Stimulated activated effector memory CD8-positive, alpha-beta T cell treated with anti-CD3 and anti-CD28 coated beads, Interleukin-12 subunit alpha, Interleukin-12 subunit beta, amount 100 ng/mL, for 72 hours (primary cell): Measurements from ENCODE around the gene ATP6V0D1.
"Not testable (repeated sequence)": the region's sequence is repeated elsewhere in the genome, so short reads cannot be mapped to it uniquely, and the experiment has no call there.

ENCODE experiments used
- ATAC-seq: fragments of 150-1000 bp; cut with Tn5 transposase; 2 replicates; pipeline ENCODE4 v1.10.0; 2021
- DNase-seq, 2 donors: peaks; one replicate each; pipeline ENCODE4 v3.0.0; 2021 to 2022; ENCODE audit warnings: low spot score in 2 of 2
- H3K27ac Mint-ChIP-seq: one replicate; pipeline ENCODE4 v1.8.0; 2022; ENCODE audit warnings: mild to moderate bottlenecking, mixed read lengths
- H3K36me3 Mint-ChIP-seq: one replicate; pipeline ENCODE4 v1.8.0; 2022; ENCODE audit warnings: mild to moderate bottlenecking, mixed read lengths
- H3K4me1 Mint-ChIP-seq: one replicate; pipeline ENCODE4 v1.8.0; 2022; ENCODE audit warnings: mixed read lengths
- H3K4me3 Mint-ChIP-seq: one replicate; pipeline ENCODE4 v1.8.0; 2022; ENCODE audit warnings: mild to moderate bottlenecking, mixed read lengths
- H3K9me3 Mint-ChIP-seq: one replicate; pipeline ENCODE4 v1.8.0; 2022; ENCODE audit warnings: mixed read lengths

ATP6V0D1 gene

DNA sequence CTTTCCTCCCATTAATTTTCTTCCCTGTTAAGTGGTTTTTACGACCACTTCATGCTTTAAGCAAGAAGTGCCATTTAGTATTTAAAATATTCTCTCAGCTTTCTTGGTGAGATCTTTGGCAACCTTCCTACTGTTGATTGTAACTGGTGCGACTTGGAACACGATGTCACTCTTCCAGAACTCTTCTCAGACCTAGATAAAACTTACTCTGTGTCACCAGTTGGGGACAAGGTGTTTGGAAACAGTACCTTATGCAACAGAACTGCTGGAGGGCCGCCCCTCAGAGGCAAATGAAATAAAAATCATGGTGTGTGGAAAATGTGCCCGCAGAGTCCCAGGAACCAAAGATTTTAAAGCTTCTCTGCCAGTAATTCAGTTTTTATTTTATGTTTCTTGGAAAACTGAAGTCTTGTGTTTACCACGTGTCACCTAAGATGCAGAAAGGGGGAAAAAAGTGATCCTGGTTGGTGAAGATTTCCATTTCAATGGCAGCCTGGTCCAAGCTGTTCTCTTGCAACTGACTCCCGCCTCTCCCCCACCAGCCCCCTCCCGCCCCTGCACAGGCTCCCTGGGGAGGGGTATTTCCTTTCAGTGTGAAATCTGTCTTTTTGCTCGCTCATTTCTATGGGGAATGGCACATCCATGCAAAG lies 57.2 kb downstream of the ATP6V0D1 start:
- DNase-seq, result no peak
- Mint-ChIP-seq H3K27ac (no peak overlapping the region), H3K9me3 (no peaks in the 10 kb centered on the region), H3K36me3 (no peaks in the 10 kb centered on the region), H3K4me3 (no peak overlapping the region), H3K4me1 (no peaks in the 10 kb centered on the region)
- ATAC-seq, result no peak

DNA sequence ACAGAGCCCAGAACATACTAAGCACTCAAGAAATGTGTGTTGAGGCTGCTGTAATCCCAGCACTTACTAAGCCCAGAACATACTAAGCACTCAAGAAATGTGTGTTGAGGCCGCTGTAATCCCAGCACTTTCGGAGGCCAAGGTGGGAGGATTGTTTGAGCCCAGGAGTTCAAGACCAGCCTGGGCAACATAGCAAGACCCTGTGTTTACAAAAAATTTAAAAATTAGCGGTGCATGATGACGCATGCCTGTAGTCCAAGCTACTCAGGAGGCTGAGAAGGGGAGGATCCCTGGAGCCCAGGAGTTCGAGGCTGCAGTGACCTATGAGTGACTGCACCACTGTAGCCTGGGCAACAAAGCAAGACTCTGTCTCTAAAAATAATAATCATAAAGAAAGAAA lies 57.9 kb downstream of the ATP6V0D1 start:
- H3K4me3 Mint-ChIP-seq, result no peak overlapping the region
- H3K4me1 Mint-ChIP-seq, result no peaks in the 10 kb centered on the region
- DNase-seq, result no peak
- no peak overlapping the region for H3K27ac Mint-ChIP-seq
- ATAC-seq, result no peak
- no peaks in the 10 kb centered on the region for H3K9me3 Mint-ChIP-seq
- no peaks in the 10 kb centered on the region for H3K36me3 Mint-ChIP-seq

DNA sequence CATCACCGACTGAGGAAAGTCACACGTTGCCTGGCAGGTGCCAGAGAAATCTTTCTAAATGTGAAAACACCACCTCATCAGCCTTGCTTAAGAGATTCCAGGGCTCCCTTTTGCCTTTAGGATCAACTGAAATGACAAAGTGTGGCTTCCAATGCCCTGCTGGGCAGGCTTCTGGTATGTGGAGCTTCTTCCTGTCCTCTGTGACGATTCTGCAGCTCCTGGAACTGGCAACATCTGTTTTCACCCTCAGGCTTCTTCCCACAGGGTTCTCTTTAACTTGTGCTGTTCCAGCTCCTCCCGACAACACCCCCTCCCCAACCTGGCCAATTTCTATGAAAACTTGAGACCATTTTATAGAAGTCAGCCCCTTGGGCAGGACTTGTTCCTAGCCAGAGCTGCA lies 59.9 kb downstream of the ATP6V0D1 start:
- DNase-seq, result no peak
- Mint-ChIP-seq H3K36me3 (no peaks in the 10 kb centered on the region), H3K27ac (no peak overlapping the region), H3K9me3 (no peaks in the 10 kb centered on the region), H3K4me3 (no peak overlapping the region), H3K4me1 (peaks cover 6% of the 10 kb centered on the region)
- no peak for ATAC-seq

DNA sequence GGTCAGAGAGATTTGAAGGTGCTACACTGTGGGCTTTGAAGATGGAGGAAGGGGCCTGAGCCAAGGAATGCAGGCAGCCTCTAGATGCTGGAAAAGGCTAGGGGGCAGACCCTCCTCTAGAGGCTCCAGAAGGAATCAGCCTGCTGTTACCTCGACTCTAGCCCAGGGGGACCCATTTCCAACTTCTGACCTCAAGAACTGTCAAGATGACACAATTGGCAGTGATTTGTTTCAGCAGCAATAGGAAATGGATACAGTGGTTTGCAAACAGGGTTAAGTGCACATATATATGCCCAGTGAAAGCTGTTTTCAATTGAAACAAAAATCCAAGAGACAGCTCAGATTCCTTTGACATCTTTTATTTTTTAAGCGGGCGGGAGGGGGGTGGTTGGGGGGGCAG lies 61.0 kb downstream of the ATP6V0D1 start:
- Mint-ChIP-seq H3K9me3 (no peaks in the 10 kb centered on the region), H3K4me1 (peaks cover 13% of the 10 kb centered on the region), H3K27ac (no peak overlapping the region), H3K36me3 (no peaks in the 10 kb centered on the region), H3K4me3 (no peak overlapping the region)
- DNase-seq, result no peak
- no peak for ATAC-seq

DNA sequence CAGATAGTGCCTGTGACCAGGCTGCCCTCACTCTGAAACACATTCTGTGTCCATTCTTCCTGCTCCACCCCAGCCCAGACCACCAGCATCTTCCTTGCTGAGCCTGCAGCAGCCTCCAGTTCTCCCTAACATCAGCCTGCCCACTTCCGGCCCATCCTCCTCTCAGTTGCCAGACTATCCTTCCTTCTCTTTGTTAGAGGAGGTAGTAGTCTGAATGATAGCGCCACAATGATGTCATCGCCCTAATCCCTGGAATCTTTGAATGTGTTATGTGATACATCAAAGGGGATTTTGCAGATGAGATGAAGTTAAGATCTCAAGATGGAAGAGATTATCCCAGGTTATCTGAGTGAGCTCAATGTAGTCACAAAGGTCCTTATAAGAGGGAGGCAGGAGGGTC lies 61.5 kb downstream of the ATP6V0D1 start:
- ATAC-seq, result no peak
- peaks cover 13% of the 10 kb centered on the region for H3K4me1 Mint-ChIP-seq
- no peaks in the 10 kb centered on the region for H3K36me3 Mint-ChIP-seq
- DNase-seq, result no peak
- H3K9me3 Mint-ChIP-seq, result no peaks in the 10 kb centered on the region
- H3K27ac Mint-ChIP-seq, result peak overlapping the region; percentile 5
- no peak overlapping the region for H3K4me3 Mint-ChIP-seq

DNA sequence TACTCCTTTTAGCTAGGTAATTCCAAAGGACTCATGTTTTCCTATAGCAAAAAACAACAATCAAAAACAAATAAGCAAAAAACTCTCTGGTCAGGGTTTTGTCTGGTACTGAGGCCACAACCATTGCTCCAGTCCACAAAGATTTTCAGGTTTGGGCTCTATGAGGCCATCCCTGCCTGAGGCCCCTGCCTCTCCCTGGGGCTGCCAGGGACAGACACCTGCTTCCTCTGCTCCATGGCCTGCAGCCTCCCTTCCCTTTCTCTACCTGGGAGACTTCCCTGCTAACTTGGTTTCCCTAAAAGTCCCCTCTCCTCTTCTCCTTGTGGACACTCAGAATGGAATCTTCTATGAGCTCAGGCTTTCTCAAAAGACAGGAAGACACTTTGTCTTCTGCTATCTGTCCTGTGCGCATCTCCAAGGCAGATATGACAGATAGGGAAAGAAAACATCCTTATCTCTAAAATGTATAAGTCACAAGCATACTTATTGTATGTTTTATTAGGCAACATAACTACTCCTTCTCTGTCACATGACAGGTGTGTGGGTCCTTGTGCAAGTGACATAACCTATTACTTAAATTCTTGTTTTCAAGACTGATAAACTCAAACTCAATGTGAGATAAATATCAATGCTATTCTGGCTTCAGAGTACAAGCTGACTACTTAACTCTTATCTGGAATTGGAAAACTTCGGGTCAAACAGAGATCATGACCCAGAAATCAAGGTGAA lies 63.5 kb downstream of the ATP6V0D1 start:
- peaks cover 13% of the 10 kb centered on the region for H3K4me1 Mint-ChIP-seq
- no peak for DNase-seq
- ATAC-seq, result no peak
- no peaks in the 10 kb centered on the region for H3K36me3 Mint-ChIP-seq
- H3K9me3 Mint-ChIP-seq, result no peaks in the 10 kb centered on the region
- H3K4me3 Mint-ChIP-seq, result peak overlapping the region; percentile 73
- peak overlapping the region; percentile 75 for H3K27ac Mint-ChIP-seq

DNA sequence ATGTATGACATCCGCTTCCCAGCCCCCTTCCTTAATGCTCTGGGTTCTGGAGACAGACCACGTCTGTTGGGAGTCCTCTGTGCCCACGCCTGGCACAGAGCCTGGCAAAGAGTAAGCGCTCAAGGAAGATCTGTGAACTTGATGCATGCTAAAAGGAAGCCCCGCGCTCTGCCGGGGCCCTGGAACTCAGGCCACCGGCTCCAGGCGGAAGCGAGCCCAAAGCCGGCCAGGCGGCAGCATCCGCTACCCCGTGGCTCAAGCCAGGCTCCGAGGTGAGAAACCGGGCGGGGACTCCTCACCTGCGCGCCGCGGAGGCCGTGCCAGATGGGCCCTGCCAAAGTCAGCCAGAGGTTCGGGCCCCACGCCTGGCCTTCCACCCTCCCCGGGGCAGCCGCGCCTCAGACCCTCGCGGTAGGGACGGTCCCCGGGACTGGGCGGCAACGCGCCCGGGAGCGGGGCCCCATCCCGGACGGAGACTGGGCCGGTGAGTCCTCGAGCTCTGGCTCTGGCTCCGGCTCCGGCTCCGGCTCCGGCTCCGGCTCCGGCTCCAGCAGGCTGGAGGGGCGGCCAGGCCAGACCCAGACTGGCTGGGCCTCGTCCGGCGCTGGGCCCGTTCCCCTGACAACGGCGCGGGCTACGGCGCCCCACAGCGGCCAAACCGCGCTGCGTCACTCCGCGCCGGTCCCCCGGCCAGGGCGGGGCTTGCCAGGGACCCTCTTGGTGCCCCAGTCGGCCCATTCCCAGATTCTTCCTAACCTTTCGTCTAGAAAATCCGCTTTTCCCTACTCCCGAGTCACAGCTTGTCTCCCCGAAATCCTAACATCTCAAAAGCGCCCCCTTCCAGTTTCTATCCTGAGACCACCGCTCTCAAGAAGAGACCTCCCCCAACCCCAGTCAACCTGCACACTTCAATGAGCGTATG lies 64.8 kb downstream of the ATP6V0D1 start, which contains the start of gene ZDHHC1:
TSS of gene ZDHHC1 (minus strand) at position 606 of the 922 bp plus-strand sequence. CDS start 8,702 bp downstream, outside the sequence.
- H3K36me3 Mint-ChIP-seq, result peaks cover 5% of the 10 kb centered on the region
- ATAC-seq, result peak; percentile 94
- peak; percentile 69 to 85 for DNase-seq

DNA sequence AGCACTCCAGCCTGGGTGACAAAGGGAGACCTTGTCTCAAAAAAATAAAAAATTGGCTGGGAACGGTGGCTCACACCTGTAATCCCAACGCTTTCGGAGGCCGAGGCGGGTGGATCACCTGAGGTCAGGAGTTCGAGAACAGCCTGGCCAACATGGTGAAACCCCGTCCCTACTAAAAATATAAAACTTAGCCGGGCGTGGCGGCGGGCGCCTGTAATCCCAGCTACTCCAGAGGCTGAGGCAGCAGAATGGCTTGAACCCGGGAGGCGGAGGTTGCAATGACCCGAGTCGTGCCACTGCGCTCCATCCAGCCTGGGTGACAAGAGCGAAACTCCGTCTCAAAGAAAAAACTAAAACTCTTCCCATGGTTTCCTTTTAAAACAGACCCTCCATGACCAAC lies 65.5 kb downstream of the ATP6V0D1 start:
- ATAC-seq, DNase-seq, H3K36me3 Mint-ChIP-seq, H3K27ac Mint-ChIP-seq, H3K9me3 Mint-ChIP-seq: not testable (repeated sequence)
- Mint-ChIP-seq H3K4me3 (peak overlapping the region; percentile 73), H3K4me1 (peaks cover 13% of the 10 kb centered on the region)

More for the DNA sequence above, 64.8 kb downstream of the ATP6V0D1 start, which contains the start of gene ZDHHC1:
- peak within 1 kb of the TSS; percentile 75 for H3K27ac Mint-ChIP-seq
- peak within 1 kb of the TSS; percentile 73 for H3K4me3 Mint-ChIP-seq
- no peaks in the 10 kb centered on the region for H3K9me3 Mint-ChIP-seq
- peaks cover 13% of the 10 kb centered on the region for H3K4me1 Mint-ChIP-seq

DNA sequence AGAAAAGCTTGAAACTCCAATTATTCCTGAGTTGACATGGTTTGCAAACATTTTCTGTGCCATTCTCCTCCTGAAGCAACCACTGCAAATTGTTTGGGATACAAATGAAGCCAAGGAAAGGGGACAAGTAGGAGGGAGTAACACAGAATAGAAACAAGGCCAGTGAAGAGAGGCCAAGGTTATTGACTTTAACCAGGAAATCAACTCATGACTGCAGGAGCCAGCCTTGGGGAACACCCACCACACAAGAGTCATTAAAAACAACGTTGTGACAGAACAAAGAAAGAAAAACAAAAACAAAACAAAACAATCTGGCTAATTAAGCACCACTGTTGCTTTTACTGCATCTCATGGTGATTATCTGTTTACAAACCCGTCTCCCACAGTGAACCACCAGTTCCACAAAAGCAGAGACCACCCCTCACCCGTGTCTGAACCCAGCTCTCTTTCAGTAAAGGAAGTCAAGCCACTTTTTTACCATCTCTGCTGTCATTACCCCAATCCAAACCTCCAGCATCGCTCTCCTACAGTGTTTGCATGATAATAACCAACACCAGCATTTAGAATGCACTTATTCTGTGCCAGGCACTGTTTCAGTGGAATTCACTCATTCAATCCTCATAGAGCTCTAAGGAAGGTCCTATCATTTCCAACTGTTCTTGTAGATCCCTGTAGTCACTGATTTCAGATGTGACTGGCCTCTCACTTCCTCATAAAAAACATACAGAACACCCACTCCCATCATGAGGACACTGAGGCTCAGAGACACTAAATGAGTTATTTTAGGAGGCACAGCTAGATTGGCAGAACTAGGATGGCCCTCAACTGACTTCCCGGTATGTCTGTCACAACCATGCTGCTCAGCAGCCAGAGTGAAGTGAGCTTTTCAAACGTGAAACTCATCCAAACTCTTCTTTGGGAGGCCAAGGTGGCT lies 66.7 kb downstream of the ATP6V0D1 start:
- H3K36me3 Mint-ChIP-seq, result peaks cover 5% of the 10 kb centered on the region
- DNase-seq, result no peak
- peak overlapping the region; percentile 73 for H3K4me3 Mint-ChIP-seq
- peaks cover 13% of the 10 kb centered on the region for H3K4me1 Mint-ChIP-seq
- ATAC-seq, result no peak
- no peaks in the 10 kb centered on the region for H3K9me3 Mint-ChIP-seq
- H3K27ac Mint-ChIP-seq, result no peak overlapping the region

DNA sequence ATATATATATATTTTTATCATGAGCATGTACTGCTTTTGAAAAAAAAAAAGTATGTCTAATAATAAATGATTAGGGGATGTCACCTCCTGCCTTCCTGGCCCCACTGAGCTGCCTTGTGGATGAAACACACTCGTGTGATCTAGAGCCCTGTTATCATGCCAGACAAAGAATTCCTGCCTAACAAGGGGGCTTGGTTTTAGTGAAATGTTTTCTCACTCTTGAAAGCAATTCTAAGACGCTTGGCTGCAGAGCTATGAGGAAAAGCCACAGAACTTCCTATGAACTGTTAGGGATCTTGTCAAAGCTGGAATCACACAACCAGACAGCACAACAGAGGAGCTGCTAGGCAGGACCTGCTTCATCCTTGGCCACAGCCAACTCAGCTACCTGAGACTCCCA lies 68.7 kb downstream of the ATP6V0D1 start:
- no peak overlapping the region for H3K27ac Mint-ChIP-seq
- H3K4me3 Mint-ChIP-seq, result no peak overlapping the region
- DNase-seq (no peak), ATAC-seq (no peak)
- H3K9me3 Mint-ChIP-seq, result no peaks in the 10 kb centered on the region
- H3K4me1 Mint-ChIP-seq, result peaks cover 13% of the 10 kb centered on the region
- H3K36me3 Mint-ChIP-seq, result peaks cover 5% of the 10 kb centered on the region

DNA sequence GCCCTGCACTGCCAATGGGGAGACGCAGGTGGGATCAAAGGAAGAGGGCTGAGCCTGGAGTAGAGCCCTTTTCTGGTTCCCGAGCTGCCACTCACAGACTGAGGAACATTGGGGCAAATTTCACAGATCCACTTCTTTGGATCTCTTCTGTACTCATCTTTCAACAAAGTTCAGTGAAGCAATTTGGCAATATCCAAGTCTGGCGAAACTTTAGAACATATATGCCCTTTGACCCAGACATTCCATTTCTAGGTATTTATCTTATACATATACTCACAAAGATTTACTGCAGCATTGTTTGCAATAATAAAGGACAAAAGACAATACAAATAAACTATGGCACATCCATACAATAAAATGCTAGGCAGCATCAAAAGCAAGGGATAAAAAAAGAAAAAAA lies 69.6 kb downstream of the ATP6V0D1 start:
- Mint-ChIP-seq H3K9me3 (no peaks in the 10 kb centered on the region), H3K4me3 (no peak overlapping the region), H3K27ac (no peak overlapping the region), H3K36me3 (peaks cover 5% of the 10 kb centered on the region), H3K4me1 (peaks cover 7% of the 10 kb centered on the region)
- DNase-seq (no peak), ATAC-seq (no peak)

DNA sequence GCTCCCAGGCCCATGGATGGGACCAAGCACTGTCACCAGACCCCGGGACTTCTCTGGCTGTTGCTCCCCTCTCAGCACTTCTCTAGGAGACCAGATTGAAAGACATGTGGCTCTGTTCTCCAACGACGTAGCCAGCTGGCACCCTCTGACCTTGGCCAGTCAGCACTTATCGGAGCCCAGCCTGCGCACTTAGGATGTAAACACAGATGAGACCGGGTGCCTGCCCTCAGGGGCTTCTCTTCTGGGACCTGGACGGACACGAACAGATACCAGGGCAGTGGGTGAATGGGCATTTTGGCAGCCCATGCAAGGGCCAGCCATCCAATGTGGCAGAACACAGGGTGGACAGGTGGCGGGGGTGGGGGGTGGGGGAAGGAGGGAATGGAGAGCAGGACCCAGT lies 71.3 kb downstream of the ATP6V0D1 start:
- Mint-ChIP-seq H3K27ac (no peak overlapping the region), H3K4me1 (no peaks in the 10 kb centered on the region), H3K9me3 (no peaks in the 10 kb centered on the region), H3K36me3 (peaks cover 5% of the 10 kb centered on the region), H3K4me3 (no peak overlapping the region)
- ATAC-seq (no peak), DNase-seq (no peak)

DNA sequence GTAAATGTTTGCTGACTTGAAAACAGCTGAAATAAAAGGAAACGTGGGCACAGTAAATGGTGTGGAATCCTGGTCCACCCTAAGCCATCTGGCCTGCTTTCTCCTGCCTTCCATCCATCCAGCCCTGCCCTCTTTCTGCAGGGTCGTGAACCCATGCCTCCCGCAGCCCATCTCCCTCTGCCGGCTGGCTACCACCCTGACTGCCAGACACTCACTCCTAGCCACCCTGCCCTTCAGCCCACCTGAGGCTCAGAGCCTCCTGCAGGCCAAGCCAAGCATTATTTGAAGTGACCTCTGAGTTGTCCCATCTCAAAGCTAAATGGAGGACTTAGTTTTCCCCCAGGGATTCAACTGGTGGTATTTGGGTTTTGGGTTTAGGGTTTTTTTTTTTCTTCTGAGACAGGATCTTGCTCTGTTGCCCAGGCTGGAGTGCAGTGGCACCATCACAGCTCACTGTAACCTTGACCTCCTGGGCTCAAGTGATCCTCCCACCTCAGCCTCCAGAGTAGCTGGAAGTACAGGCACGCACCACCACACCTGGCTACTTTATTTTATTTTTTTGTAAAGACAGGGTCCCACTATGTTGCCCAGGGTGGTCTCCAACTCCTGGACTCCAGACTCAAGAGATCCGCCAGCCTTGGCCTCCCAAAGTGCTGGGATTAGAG lies 73.0 kb downstream of the ATP6V0D1 start:
- H3K27ac Mint-ChIP-seq, result peak overlapping the region; percentile 16
- ATAC-seq (no peak), DNase-seq (no peak)
- no peak overlapping the region for H3K4me3 Mint-ChIP-seq
- H3K4me1 Mint-ChIP-seq, result no peaks in the 10 kb centered on the region
- peaks cover 5% of the 10 kb centered on the region for H3K36me3 Mint-ChIP-seq
- H3K9me3 Mint-ChIP-seq, result no peaks in the 10 kb centered on the region

DNA sequence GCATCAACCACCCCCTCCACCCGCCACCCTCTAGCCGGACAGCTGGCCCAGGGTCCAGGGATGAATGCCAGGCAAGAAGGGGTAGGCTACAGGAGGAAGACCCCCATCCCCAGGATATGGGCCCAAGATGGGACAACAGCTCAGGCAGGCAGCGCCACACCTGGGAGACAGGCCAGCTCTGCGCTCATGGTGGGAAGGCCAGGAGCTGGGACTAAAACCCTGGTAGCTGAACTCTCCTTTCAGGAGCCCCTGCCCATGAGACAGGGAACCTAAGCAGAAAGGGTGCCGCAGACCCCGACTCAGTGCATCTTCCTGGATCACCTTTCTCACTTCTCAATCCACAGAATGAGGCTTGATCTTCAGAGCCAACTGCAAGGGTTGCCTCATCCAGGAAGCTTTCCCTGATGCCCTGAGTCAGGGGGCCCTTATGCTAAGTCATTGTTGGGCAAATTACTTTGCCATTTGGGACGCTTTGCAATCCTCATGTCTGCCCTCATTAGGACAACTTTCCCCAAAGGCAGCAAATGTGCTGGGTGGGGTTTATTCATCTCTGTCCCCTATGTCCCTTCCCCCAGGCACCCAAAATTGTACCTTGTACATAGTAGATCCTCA lies 73.7 kb downstream of the ATP6V0D1 start:
- Mint-ChIP-seq H3K36me3 (peaks cover 5% of the 10 kb centered on the region), H3K4me3 (no peak overlapping the region), H3K9me3 (no peaks in the 10 kb centered on the region), H3K4me1 (no peaks in the 10 kb centered on the region), H3K27ac (peak overlapping the region; percentile 16)
- DNase-seq, result no peak
- no peak for ATAC-seq
